Brain microvascular endothelial cell (primary cell): ENCODE data around the gene WDFY1.

Experiments used
- DNase-seq: peaks from one replicate; pipeline ENCODE4 v3.0.0-alpha.2; 2020
- H3K27ac ChIP-seq: fragments of 250-450 bp; sonication (Bioruptor Pico); 2 replicates; pipeline ENCODE4 v1.5.1; 2020; ENCODE audit warnings: mild to moderate bottlenecking, moderate library complexity
- H3K27me3 ChIP-seq: fragments of 250-450 bp; sonication (Bioruptor Pico); replicated peaks from 2 replicates; pipeline ENCODE4 v1.5.1; 2020; ENCODE audit warnings: mild to moderate bottlenecking
- H3K36me3 ChIP-seq: fragments of 250-450 bp; sonication (Bioruptor Pico); replicated peaks from 2 replicates; pipeline ENCODE4 v1.5.1; 2020; ENCODE audit warnings: mild to moderate bottlenecking
- H3K4me3 ChIP-seq: 2 replicates; pipeline ENCODE4 v1.5.1; 2011; ENCODE audit warnings: low read depth, mild to moderate bottlenecking, control low read depth, low read length, moderate library complexity
- in situ Hi-C: cut with HindIII; loops from 2 replicates; pipeline ENCODE4 v1.10.0; 2017; ENCODE audit warnings: low sequenced_read_pairs, low pct_ligation_motif_present
- TF ChIP-seq, protein P1 (sequence below): IDR thresholded peaks from 2 replicates; pipeline ENCODE4 v1.5.1; 2011; ENCODE audit warnings: low read depth, mild to moderate bottlenecking, moderate library complexity, low read length, control low read depth, inconsistent platforms; ENCODE audit errors: missing control alignments

Gene WDFY1

GRCh38 chr2:223854741-223855140 is 90.4 kb downstream of the WDFY1 start:
- DNase-seq, result no peak
- TF ChIP-seq, protein P1, sequence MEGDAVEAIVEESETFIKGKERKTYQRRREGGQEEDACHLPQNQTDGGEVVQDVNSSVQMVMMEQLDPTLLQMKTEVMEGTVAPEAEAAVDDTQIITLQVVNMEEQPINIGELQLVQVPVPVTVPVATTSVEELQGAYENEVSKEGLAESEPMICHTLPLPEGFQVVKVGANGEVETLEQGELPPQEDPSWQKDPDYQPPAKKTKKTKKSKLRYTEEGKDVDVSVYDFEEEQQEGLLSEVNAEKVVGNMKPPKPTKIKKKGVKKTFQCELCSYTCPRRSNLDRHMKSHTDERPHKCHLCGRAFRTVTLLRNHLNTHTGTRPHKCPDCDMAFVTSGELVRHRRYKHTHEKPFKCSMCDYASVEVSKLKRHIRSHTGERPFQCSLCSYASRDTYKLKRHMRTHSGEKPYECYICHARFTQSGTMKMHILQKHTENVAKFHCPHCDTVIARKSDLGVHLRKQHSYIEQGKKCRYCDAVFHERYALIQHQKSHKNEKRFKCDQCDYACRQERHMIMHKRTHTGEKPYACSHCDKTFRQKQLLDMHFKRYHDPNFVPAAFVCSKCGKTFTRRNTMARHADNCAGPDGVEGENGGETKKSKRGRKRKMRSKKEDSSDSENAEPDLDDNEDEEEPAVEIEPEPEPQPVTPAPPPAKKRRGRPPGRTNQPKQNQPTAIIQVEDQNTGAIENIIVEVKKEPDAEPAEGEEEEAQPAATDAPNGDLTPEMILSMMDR, result no peak
- in situ Hi-C loops, result no loop called here
- Histone ChIP-seq H3K36me3 (no peaks in the 10 kb centered on the region), H3K4me3 (no peak overlapping the region), H3K27ac (no peak overlapping the region), H3K27me3 (no peaks in the 10 kb centered on the region)

- H3K27me3 ChIP-seq, result no peaks in the 10 kb centered on the region
- H3K27ac ChIP-seq, result no peak overlapping the region
- TF ChIP-seq, protein P1, result no peak
- H3K4me3 ChIP-seq, result no peak overlapping the region
- peak; percentile 18 for DNase-seq
- H3K36me3 ChIP-seq, result no peaks in the 10 kb centered on the region
- in situ Hi-C loops, result no loop called here
Observed at GRCh38 chr2:223853425-223853837, 91.7 kb downstream of the WDFY1 start.

GRCh38 chr2:223852281-223852795 is 92.8 kb downstream of the WDFY1 start:
- DNase-seq, result no peak
- Histone ChIP-seq H3K27me3 (no peaks in the 10 kb centered on the region), H3K36me3 (no peaks in the 10 kb centered on the region), H3K4me3 (no peak overlapping the region), H3K27ac (no peak overlapping the region)
- TF ChIP-seq, protein P1, result no peak
- in situ Hi-C loops, result no loop called here

DNA sequence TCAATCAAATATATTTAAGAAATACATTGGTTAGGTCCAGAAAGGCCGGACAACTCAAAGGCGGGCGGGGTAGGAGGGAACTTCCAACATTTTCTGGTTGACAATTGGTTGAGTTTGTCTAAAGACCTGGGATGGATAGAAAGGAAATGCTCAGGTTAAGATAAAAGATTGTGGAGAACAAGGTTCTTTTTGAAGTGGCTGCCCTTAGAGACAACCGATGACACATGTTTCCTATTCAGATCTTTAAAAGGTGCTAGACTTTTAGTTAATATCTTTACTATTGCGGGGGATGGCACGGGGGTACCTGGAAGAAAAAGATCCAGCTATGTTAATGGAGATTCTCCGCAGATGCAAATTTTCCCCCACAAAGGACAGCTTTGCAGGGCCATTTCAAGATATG is 97.7 kb downstream of the WDFY1 start:
- H3K27me3 ChIP-seq, result no peaks in the 10 kb centered on the region
- H3K4me3 ChIP-seq, result no peak overlapping the region
- no peak for DNase-seq
- no peak overlapping the region for H3K27ac ChIP-seq
- TF ChIP-seq, protein P1, result no peak
- no peaks in the 10 kb centered on the region for H3K36me3 ChIP-seq
- in situ Hi-C loops, result no loop called here

GRCh38 chr2:223846515-223846914 is 98.6 kb downstream of the WDFY1 start:
- in situ Hi-C loops, result no loop called here
- peak; percentile 92 for DNase-seq
- TF ChIP-seq, protein P1, result no peak
- Histone ChIP-seq H3K27ac (peak overlapping the region; percentile 66), H3K27me3 (no peaks in the 10 kb centered on the region), H3K36me3 (no peaks in the 10 kb centered on the region), H3K4me3 (no peak overlapping the region)
